Transverse colon (tissue), 4 donors: ENCODE measurements around the gene ZNF594.

Source experiments
- CTCF ChIP-seq, 5 experiments: fragments of 200-600 bp in 3 of 5; fragments of 450-650 bp in 2 of 5; sonication (generic) in 3 of 5; IDR thresholded peaks; 1 replicate in 2 of 5; 2 replicates in 3 of 5; pipeline ENCODE4 v1.5.1; 2016 to 2017; ENCODE audit warnings: antibody characterized with exemption in 5 of 5, inconsistent platforms in 3 of 5, mild to moderate bottlenecking in 2 of 5, moderate library complexity in 1 of 5
- EP300 ChIP-seq: sonication (generic); formaldehyde crosslinking; IDR thresholded peaks from one replicate; pipeline ENCODE4 v1.6.1; 2017; ENCODE audit warnings: antibody characterized with exemption, low read depth
- POLR2A ChIP-seq: fragments of 450-650 bp; IDR thresholded peaks from one replicate; pipeline ENCODE4 v1.6.1; 2016; ENCODE audit warnings: antibody characterized with exemption, mild to moderate bottlenecking, moderate library complexity
- POLR2AphosphoS5 ChIP-seq, 3 donors: sonication (generic); formaldehyde crosslinking; IDR thresholded peaks; one replicate each; pipeline ENCODE4 v1.6.1; 2016; ENCODE audit warnings: antibody characterized with exemption in 3 of 3

GRCh38 chr17:5203178-5203907 lies 11.7 kb upstream of the ZNF594 start:
- TF ChIP-seq POLR2AphosphoS5 (IDR thresholded peaks at IDR 0.05), result no peak
- TF ChIP-seq CTCF (IDR thresholded peaks at IDR 0.05), result no peak
- no peak for TF ChIP-seq EP300
- no peak for TF ChIP-seq POLR2A
